Glutamatergic neuron (in vitro differentiated cells): Measurements from ENCODE around the gene DNAJC5G. TPM values are rescaled to one million over a fixed set of nuclear protein-coding genes. Genes with fewer than 3 reads are reported as not detected.

Experiments
- DNase-seq: peaks from one replicate; pipeline ENCODE4 v3.0.0; 2022
- H3K27ac Mint-ChIP-seq: one replicate; pipeline ENCODE4 v1.8.0; 2020; ENCODE audit warnings: mild to moderate bottlenecking, mixed read lengths, inconsistent platforms; ENCODE audit not compliant: unreplicated experiment
- H3K27me3 Mint-ChIP-seq: one replicate; pipeline ENCODE4 v1.8.0; 2020; ENCODE audit warnings: mild to moderate bottlenecking, moderate library complexity, mixed read lengths, inconsistent platforms; ENCODE audit not compliant: unreplicated experiment
- H3K36me3 Mint-ChIP-seq: one replicate; pipeline ENCODE4 v1.8.0; 2020; ENCODE audit warnings: mild to moderate bottlenecking, mixed read lengths, inconsistent platforms; ENCODE audit not compliant: unreplicated experiment
- H3K4me1 Mint-ChIP-seq: one replicate; pipeline ENCODE4 v1.8.0; 2020; ENCODE audit warnings: mild to moderate bottlenecking, low read depth, mixed read lengths, inconsistent platforms; ENCODE audit not compliant: unreplicated experiment
- H3K4me3 Mint-ChIP-seq: one replicate; pipeline ENCODE4 v1.8.0; 2020; ENCODE audit warnings: mild to moderate bottlenecking, mixed read lengths, inconsistent platforms; ENCODE audit not compliant: unreplicated experiment
- H3K9me3 Mint-ChIP-seq: one replicate; pipeline ENCODE4 v1.8.0; 2020; ENCODE audit warnings: mild to moderate bottlenecking, moderate library complexity, mixed read lengths, inconsistent platforms; ENCODE audit not compliant: unreplicated experiment
- total RNA-seq: library from RNA; stranded (reverse); fragmentation: NEBNext Ultra II Directional; extraction: Animal tissue kit (Norgen Biotek cat#: 25700); gene quantifications from one replicate; pipeline ENCODE4 v1.2.1, GENCODE V29; 2021; ENCODE audit not compliant: unreplicated experiment
- TF ChIP-seq, protein P1 (sequence below): fragments of 200-600 bp; sonication (generic); IDR thresholded peaks from one replicate; pipeline ENCODE4 v1.5.0; 2021; ENCODE audit not compliant: partially characterized antibody, unreplicated experiment

Gene DNAJC5G
- total RNA-seq, 1 donor from 2014 or later: not detected

- DNase-seq: no peak
- no peak overlapping the region for H3K27ac Mint-ChIP-seq
These were observed 23.5 kb upstream of the DNAJC5G start for GRCh38 chr2:27251766-27252165.

DNA sequence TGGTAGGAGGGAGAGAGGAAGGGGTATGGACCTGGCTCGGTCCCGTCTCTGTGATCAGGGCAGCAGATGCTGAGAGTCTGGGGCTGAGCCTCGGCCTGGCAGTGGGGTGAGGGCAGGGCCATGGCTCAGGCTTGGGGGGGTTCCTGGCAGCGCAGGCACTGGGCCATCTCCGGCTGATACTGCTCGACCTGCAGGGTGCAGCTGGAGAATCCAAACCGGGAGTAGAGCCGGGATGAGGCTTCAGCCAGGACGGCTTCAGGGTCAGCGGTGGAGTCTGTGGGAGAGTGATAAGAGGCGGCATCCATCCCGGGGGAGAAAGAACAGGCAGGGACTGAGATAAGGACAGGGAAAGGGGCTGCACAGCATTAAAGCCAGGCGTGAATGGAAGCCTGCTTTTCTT, 20.0 kb upstream of the DNAJC5G start:
- peaks cover 4% of the 10 kb centered on the region for H3K4me1 Mint-ChIP-seq
- H3K4me3 Mint-ChIP-seq: no peak overlapping the region
- TF ChIP-seq, protein P1, sequence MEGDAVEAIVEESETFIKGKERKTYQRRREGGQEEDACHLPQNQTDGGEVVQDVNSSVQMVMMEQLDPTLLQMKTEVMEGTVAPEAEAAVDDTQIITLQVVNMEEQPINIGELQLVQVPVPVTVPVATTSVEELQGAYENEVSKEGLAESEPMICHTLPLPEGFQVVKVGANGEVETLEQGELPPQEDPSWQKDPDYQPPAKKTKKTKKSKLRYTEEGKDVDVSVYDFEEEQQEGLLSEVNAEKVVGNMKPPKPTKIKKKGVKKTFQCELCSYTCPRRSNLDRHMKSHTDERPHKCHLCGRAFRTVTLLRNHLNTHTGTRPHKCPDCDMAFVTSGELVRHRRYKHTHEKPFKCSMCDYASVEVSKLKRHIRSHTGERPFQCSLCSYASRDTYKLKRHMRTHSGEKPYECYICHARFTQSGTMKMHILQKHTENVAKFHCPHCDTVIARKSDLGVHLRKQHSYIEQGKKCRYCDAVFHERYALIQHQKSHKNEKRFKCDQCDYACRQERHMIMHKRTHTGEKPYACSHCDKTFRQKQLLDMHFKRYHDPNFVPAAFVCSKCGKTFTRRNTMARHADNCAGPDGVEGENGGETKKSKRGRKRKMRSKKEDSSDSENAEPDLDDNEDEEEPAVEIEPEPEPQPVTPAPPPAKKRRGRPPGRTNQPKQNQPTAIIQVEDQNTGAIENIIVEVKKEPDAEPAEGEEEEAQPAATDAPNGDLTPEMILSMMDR: no peak
- no peaks in the 10 kb centered on the region for H3K36me3 Mint-ChIP-seq
- H3K27ac Mint-ChIP-seq: no peak overlapping the region
- peaks cover 10% of the 10 kb centered on the region for H3K27me3 Mint-ChIP-seq
- DNase-seq: no peak
- peaks cover 2% of the 10 kb centered on the region for H3K9me3 Mint-ChIP-seq

More at GRCh38 chr2:27251766-27252165, 23.5 kb upstream of the DNAJC5G start:
- Mint-ChIP-seq H3K36me3 (no peaks in the 10 kb centered on the region), H3K4me1 (peaks cover 4% of the 10 kb centered on the region), H3K27me3 (peaks cover 8% of the 10 kb centered on the region), H3K9me3 (peaks cover 2% of the 10 kb centered on the region), H3K4me3 (no peak overlapping the region)
- TF ChIP-seq, protein P1: no peak

DNA sequence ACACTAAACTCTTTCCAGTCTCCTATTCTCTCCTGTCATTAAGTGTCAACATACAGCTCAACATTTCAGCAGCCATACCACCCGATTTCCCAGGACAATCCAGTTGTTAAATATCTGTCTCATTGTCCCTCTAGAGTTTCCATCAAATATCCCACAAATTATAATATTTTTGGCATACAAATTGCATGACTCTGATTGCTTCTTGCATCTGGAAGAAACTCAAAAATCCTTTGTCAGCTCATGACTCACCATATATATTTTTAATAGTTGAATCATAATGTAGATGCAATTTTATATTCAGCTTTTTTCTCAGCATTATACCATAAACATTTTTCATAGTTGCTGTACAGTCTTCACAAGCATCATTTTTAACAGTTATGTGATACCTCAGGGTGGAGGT, 19.6 kb upstream of the DNAJC5G start:
- H3K4me1 Mint-ChIP-seq: peaks cover 4% of the 10 kb centered on the region
- TF ChIP-seq, protein P1: no peak
- no peak overlapping the region for H3K27ac Mint-ChIP-seq
- no peak for DNase-seq
- peaks cover 2% of the 10 kb centered on the region for H3K36me3 Mint-ChIP-seq
- H3K9me3 Mint-ChIP-seq: peaks cover 2% of the 10 kb centered on the region
- no peak overlapping the region for H3K4me3 Mint-ChIP-seq
- H3K27me3 Mint-ChIP-seq: peaks cover 13% of the 10 kb centered on the region

- Mint-ChIP-seq H3K36me3 (peaks cover 5% of the 10 kb centered on the region), H3K4me3 (no peak overlapping the region), H3K9me3 (no peaks in the 10 kb centered on the region), H3K27me3 (peaks cover 17% of the 10 kb centered on the region), H3K4me1 (peaks cover 4% of the 10 kb centered on the region), H3K27ac (no peak overlapping the region)
- DNase-seq: no peak
- TF ChIP-seq, protein P1: no peak
These were observed 18.3 kb upstream of the DNAJC5G start for GRCh38 chr2:27256855-27257454.

DNA sequence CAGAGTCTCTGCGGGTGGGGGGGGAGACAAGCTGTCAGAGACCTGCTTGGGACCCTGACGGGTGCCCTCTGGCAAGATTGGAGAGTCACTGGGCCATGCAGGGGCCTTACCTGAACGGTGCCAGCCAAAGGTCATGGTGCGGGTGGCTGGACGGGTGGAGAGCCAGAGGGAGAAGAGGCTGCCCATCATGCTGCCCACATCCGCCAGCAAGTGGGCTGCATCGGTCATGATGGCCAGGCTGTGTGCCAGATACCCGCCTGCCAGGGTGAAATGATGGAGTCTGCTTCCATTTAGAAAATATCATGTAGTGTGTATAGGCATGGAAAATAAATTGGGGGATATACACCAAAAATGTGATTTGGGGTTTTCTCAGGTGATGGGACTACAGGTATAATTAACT, 17.2 kb upstream of the DNAJC5G start:
- Mint-ChIP-seq H3K27ac (no peak overlapping the region), H3K4me1 (peaks cover 4% of the 10 kb centered on the region), H3K36me3 (peaks cover 5% of the 10 kb centered on the region), H3K4me3 (no peak overlapping the region), H3K9me3 (no peaks in the 10 kb centered on the region), H3K27me3 (peaks cover 17% of the 10 kb centered on the region)
- DNase-seq: no peak
- TF ChIP-seq, protein P1: no peak
